CD4-positive, alpha-beta T cell treated with Interferon gamma for 1 hour (primary cell): ENCODE measurements around the gene PKD2L2.
"Not testable (repeated sequence)": the region's sequence is repeated elsewhere in the genome, so short reads cannot be mapped to it uniquely, and the experiment has no call there.

Experiments
- DNase-seq: peaks from one replicate; pipeline ENCODE4 v3.0.0-alpha.2; 2020

PKD2L2 gene

GRCh38 chr5:137890845-137891244 is 1.6 kb downstream of the PKD2L2 start:
- no peak for DNase-seq

- DNase-seq: no peak
These were observed 2.6 kb downstream of the PKD2L2 start for GRCh38 chr5:137891849-137892248.

GRCh38 chr5:137894586-137894985 is 5.3 kb downstream of the PKD2L2 start:
- DNase-seq: no peak

DNA sequence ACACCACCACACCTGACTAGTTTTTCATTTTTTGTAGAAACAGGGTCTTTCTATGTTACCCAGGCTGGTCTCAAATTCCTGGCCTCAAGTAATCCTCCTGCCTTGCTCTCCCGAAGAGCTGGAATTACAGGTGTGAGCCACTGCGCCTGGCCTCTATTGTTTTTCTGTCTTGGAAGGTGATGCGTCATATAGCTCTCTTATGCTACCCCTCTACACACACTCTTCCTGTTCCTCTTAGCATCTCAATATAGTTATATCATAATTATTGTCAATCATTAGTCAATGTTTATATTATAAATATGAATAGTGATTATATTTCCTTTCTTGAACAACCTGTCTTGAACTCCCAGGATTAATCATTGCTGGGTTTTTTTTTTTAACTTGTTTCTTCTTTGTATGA is 7.3 kb downstream of the PKD2L2 start:
- DNase-seq: no peak

- no peak for DNase-seq
These were observed 10.2 kb downstream of the PKD2L2 start for GRCh38 chr5:137899493-137899892.

DNA sequence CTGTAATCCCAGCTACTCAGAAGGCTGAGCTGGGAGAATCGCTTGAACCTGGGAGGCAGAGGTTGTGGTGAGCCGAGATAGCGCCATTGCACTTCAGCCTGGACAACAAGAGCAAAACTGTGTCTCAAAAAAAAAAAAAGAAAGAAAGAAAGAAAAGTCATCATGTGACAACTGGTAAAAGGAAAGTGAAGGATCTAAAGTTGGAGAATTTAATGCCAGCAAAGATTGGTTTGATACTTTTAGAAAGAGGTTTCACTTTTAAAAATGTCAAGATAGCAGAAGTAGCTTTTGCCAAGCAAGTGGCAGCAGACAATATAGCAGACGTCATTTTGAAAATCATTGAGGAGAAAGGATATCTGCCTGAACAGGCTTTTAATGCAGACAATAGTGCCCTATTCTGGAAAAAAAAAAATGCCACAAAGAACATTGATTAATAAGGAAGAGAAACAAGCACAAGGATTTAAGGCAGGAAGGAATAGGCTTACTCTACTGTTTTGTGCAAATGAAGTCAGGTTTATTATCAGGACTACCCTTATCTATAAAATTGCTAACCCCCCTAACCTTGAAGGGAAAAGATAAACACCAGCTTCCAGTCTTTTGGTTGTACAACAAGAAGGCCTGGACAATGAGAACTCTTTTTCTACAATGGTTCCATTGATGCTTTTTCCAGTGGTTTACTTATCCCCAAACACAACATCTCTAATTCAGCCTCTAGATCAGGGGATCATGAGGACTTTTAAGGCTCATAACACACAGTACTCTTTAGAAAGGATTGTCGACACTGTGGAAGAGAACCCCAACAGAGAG is 12.0 kb downstream of the PKD2L2 start:
- no peak for DNase-seq

- DNase-seq: no peak
These were observed 13.3 kb downstream of the PKD2L2 start for GRCh38 chr5:137902408-137903133.

GRCh38 chr5:137914758-137915157 is 25.5 kb downstream of the PKD2L2 start:
- DNase-seq: no peak

GRCh38 chr5:137916923-137917322 is 27.7 kb downstream of the PKD2L2 start:
- no peak for DNase-seq

- DNase-seq: no peak
These were observed 32.7 kb downstream of the PKD2L2 start for GRCh38 chr5:137921931-137922330.

DNA sequence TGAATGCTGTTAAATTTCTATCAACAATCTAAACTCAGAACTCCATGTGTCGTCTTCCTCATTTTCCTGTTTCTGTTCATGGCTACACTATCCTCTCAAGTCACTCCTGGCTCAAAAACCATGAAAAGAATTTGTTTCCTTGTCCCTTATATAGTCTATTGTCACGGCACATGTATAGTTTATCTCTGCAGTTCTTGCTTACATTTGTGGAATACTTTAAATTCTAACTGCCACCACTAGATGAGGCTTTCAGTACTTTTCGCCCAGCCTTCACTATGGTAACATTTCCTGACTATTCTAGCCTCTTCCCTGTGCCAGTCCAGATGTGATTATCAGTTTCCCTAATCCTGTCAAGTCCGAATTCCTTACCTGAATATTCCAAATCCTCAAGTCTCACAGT is 34.6 kb downstream of the PKD2L2 start:
- DNase-seq: no peak

DNA sequence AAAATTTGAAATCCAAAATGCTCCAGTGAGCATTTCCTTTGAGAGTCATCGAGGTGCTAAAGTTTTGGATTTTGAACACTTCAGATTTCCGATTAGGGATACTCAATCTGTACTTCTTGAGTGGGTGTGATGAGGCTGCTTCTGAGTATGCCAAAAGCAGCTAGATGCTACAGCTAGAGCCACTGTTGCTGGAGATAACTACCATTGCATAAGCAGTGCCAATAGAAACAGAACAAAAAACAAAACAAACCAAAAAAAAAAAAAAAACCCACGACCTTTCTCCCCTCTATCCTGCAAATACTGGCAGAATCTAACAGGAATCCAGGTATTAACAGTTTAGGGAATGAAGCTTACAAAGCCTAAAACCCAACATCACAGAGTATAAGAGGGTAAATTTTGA is 43.5 kb downstream of the PKD2L2 start:
- no peak for DNase-seq

DNA sequence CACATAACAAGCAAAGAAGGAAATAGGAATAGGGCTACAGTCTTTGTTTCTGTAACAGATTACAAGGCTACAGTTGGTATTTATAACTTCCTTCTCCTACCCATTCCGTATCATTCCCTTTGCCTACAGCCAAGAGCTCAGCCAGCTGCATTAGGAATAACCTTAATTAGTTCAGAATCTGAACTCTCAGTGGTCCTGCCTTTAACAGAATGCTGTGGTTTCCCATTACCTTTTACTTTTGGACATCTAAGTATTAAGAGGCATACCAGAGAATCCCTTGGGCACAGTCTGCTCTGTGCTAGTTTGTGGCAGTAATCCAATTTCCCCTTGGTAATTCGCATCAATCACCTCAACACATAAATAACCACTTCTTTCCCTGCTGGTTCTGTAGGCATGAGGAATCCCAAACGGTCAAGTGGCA is 44.2 kb downstream of the PKD2L2 start:
- DNase-seq: no peak

- no peak for DNase-seq
These were observed 45.9 kb downstream of the PKD2L2 start for GRCh38 chr5:137935190-137935589.

DNA sequence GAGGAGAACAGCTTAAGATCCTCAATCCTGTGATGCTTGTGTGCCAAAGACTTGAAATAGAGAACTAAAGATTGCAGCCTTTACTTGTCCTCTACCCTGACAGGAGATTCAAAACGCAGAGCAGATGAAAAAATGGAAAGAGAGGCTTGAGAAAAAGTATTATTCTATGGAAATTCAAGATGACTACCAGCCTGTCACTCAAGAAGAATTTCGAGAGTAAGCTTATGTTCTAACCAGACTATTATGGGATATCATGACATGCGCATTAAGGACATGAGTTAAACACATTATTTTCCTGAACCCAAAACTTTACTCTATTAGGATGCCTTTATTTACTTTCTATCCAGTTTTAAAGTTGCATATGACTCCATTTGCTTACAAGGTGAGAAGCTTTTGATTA is 46.4 kb downstream of the PKD2L2 start:
- DNase-seq: no peak

DNA sequence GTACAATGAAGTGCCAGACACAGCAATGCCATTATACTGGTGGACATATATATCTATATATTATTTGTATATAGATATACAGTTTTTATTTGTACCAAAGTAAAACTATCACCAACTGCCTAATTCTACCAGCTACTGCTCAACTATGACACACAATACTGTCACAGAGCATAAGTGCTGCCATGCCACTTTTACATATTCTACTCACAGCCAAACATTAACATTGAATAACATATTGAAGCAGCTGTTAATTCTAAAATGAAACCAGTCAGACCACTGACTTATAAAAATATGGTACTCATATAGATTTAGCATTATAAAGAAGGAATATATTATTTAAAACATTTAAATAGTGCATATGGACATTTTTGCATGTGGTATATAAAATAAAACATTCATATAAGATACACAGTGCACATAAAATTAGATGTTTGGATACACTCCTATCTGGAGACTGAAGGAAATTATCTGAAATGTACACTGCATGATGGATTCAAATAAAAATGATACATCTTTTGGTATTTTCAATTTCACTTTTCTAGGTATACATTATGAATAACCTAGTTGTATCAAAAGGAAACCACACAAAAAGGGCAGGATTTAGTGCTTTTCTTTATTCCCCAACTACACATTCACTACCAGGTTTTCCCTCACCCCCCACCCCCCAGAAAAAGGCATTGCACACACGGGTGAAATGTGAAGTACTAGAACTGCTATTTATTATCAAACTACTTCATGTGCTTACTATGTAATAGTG is 48.9 kb downstream of the PKD2L2 start:
- no peak for DNase-seq

- no peak for DNase-seq
These were observed 49.5 kb downstream of the PKD2L2 start for GRCh38 chr5:137938751-137939143.

DNA sequence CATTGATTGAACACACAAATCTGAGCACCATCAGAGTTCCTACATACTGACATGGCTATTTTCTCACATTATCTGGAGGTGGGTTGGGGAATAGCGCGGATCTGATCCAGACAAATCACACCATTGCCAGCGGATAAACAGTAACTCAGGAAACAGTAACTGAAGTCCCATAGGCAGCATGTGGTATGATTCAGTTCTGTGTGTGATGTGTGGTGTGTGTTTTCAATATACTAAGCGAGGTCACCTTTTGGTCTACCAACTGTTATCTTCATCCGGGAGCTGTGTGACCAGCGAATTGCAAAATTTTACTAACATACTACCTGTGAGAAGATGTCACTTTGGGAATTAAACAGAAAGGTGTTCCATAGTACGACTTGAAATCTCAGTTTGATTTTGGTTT is 50.1 kb downstream of the PKD2L2 start:
- no peak for DNase-seq

GRCh38 chr5:137944280-137944679 is 55.0 kb downstream of the PKD2L2 start:
- DNase-seq: not testable (repeated sequence)

GRCh38 chr5:137945825-137946224 is 56.6 kb downstream of the PKD2L2 start:
- no peak for DNase-seq

GRCh38 chr5:137954131-137954879 is 65.0 kb downstream of the PKD2L2 start:
- no peak for DNase-seq

DNA sequence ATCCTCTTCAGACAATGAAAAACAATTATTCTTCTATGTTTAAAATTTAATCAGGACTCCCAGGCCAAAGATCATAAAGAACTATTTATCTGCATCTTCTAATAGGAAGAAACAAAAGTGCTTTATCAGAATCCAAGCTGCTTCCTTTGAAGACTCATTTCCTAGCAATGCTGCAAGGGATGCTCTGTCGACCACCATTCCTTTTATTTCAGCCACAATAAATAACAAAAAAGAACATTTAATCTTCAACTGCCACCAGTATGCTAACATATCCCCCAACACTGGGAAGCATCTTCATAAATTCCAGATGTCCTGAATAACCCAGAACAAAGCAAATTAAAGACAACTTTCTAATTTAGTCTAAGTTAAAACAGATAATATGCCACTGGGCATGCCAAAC is 68.7 kb downstream of the PKD2L2 start:
- DNase-seq: no peak

DNA sequence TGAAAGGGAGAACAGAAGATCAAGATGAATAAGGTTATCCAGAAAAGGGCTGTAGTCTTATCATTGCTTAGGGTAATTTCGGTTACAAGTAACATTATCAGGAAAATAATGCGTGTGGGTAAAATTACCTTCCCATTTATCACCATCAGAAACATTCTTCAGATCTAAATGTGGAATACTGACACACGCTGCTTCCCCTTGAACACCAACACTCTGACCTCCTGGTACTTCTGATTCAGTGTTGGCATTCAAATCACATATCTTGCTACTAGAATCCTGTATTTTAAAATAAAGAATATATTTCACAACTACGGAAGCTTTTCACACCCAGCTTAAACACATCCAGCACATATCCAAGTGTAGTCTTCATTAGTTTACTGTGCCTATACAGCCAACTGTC is 70.2 kb downstream of the PKD2L2 start:
- no peak for DNase-seq
